ENCODE results near the gene BOLL. TPM values are rescaled to one million over a fixed set of nuclear protein-coding genes. Genes with fewer than 3 reads are reported as not detected.

The BOLL gene
- total RNA-seq, 3 donors from 2014 or later, result 0.29 TPM; not detected in 2

DNA sequence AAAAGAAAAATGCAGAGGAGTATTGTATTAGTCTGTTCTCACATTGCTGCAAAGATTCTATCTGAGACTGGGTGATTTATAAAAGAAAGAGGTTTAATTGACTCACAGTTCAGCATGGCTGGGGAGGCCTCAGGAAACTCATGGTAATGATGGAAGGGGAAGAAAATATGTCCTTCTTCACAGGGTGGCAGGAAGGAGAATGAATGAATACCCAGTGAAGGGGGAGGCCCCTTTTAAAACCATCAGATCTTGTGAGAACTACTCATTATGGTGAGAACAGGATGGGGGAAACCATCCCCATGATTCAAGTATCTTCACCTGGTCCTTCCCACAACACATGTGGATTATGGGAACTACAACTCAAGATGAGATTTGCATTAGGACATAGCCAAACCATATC, 10.2 kb upstream of the BOLL start:
- intact Hi-C loops (cut with DNase I; ENCODE audit: low total_unique reads), result no loop called here
- TF ChIP-seq, protein P1, sequence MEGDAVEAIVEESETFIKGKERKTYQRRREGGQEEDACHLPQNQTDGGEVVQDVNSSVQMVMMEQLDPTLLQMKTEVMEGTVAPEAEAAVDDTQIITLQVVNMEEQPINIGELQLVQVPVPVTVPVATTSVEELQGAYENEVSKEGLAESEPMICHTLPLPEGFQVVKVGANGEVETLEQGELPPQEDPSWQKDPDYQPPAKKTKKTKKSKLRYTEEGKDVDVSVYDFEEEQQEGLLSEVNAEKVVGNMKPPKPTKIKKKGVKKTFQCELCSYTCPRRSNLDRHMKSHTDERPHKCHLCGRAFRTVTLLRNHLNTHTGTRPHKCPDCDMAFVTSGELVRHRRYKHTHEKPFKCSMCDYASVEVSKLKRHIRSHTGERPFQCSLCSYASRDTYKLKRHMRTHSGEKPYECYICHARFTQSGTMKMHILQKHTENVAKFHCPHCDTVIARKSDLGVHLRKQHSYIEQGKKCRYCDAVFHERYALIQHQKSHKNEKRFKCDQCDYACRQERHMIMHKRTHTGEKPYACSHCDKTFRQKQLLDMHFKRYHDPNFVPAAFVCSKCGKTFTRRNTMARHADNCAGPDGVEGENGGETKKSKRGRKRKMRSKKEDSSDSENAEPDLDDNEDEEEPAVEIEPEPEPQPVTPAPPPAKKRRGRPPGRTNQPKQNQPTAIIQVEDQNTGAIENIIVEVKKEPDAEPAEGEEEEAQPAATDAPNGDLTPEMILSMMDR (IDR thresholded peaks at IDR 0.05), result no peak
- TF ChIP-seq POLR2AphosphoS5 (IDR thresholded peaks at IDR 0.05), result no peak
- DNase-seq (ENCODE audit: low spot score in 2 of 2), result no peak
- H3K4me3 ChIP-seq, result no peak overlapping the region
- H3K9me3 ChIP-seq, result no peaks in the 10 kb centered on the region
- no peaks in the 10 kb centered on the region for H3K36me3 ChIP-seq
- H3K4me1 ChIP-seq, result no peaks in the 10 kb centered on the region
- H3K27me3 ChIP-seq, result peaks cover 0 to 7% of the 10 kb centered on the region in 2 donors
- no peak overlapping the region for H3K27ac ChIP-seq

DNA sequence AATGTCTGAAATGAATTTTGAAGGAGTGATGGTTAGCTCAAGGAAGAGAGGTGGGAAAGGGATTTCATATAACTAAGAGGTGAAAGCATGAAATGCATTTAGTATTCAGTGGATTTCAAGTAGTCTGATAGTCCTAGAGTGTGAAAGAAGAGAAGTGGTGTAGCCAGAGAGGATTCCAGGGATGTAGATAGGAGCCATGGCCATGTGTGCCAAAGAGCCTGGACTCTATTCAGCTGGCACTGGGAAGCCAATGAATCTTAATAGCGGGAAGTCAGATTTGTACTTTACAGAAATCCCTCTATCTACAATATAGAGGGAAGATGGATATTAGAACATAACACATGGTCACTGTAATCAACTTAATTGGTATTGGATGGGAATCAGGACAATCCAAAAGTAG, 8.3 kb upstream of the BOLL start:
- H3K36me3 ChIP-seq, result no peaks in the 10 kb centered on the region
- H3K4me3 ChIP-seq, result no peak overlapping the region
- no peaks in the 10 kb centered on the region for H3K9me3 ChIP-seq
- H3K27ac ChIP-seq, result no peak overlapping the region
- no peaks in the 10 kb centered on the region for H3K4me1 ChIP-seq
- TF ChIP-seq POLR2AphosphoS5 (IDR thresholded peaks at IDR 0.05) (no peak), POLR2A (IDR thresholded peaks at IDR 0.05) (no peak)
- TF ChIP-seq, protein P1 (IDR thresholded peaks at IDR 0.05), result no peak
- no peak for DNase-seq (ENCODE audit: low spot score in 2 of 2)
- peaks cover 0 to 7% of the 10 kb centered on the region in 2 donors for H3K27me3 ChIP-seq
- intact Hi-C loops (cut with DNase I; ENCODE audit: low total_unique reads), result no loop called here

DNA sequence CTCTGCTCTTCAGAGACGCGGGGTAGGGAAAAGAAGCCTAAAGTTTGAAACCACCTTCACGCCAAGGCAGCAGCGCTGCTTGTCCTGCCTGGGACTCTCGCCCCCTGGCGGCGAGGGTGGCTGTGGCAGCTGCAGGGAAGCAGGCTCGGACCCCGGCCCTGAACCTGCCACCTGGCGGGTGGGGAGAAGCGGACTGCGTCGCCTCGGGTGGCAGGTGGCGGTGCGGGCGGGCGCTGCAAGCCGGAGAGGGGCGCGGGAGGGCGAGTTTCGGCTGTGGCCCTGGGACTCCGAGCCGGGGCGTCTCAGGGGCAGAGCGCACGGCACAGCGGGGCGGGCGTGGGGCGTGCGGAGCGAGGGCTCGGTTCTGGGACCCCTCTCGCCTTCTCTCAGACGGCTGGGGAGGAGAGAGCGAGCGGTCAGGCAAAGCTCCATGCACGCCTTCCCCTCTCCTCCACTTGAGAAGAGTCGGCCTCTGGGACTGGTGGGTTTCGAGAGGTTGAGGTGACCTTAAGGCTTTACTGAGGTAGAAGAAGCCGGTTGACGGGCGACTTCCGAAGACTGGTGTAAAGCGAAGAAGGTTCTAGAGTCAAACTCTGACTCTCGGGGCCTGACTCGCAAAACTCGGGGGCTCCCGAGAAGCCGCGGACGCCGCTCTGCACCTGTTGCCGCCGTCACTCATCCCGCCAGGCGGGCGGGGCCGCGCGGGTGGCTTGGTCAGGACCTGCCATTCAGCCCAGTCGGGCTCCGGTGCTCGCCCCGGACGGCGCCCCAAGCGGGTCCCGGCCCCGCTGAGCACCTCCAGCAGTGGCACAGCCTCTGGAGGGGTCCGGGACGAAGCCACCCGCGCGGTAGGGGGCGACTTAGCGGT, 1.1 kb upstream of the BOLL start:
- H3K36me3 ChIP-seq, result no peaks in the 10 kb centered on the region
- no peaks in the 10 kb centered on the region for H3K9me3 ChIP-seq
- peak overlapping the region; percentile 7 to 63 (median 42) for H3K4me3 ChIP-seq
- intact Hi-C loops (cut with DNase I; ENCODE audit: low total_unique reads), result no loop called here
- DNase-seq (ENCODE audit: low spot score in 2 of 2), result no peak
- H3K27ac ChIP-seq, result no peak overlapping the region
- H3K4me1 ChIP-seq, result no peaks in the 10 kb centered on the region
- peaks cover 6 to 19% of the 10 kb centered on the region in 2 donors for H3K27me3 ChIP-seq
- TF ChIP-seq, protein P1 (IDR thresholded peaks at IDR 0.05), result peak in 1 of 3 donors; percentile 26
- no peak for TF ChIP-seq POLR2AphosphoS5 (IDR thresholded peaks at IDR 0.05)

DNA sequence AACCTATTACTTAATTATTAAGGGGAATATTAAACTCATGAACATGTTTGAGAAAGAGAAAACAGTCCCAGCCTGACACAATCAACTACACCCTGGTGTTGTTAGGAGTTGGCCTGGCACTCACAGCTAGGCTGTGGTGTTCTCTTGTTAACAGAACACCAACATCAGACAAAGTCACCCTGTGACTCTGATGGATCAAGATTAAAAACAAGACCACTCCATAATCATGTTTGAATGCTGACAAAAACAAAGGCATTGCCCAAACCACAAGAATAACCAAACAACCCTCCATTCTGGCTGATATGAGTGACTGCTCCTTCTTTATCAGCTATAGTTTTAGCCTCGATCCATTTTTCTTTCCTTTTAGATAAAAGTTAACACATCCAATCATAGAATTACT, 3.0 kb downstream of the BOLL start:
- Histone ChIP-seq H3K27me3 (peaks cover 6 to 14% of the 10 kb centered on the region in 2 donors), H3K4me3 (no peak overlapping the region), H3K27ac (no peak overlapping the region), H3K36me3 (no peaks in the 10 kb centered on the region), H3K4me1 (no peaks in the 10 kb centered on the region), H3K9me3 (no peaks in the 10 kb centered on the region)
- DNase-seq (ENCODE audit: low spot score in 2 of 2), result no peak
- intact Hi-C loops (cut with DNase I; ENCODE audit: low total_unique reads), result no loop called here
- no peak for TF ChIP-seq POLR2AphosphoS5 (IDR thresholded peaks at IDR 0.05)
- TF ChIP-seq POLR2A (IDR thresholded peaks at IDR 0.05), result no peak
- TF ChIP-seq, protein P1 (IDR thresholded peaks at IDR 0.05), result no peak

DNA sequence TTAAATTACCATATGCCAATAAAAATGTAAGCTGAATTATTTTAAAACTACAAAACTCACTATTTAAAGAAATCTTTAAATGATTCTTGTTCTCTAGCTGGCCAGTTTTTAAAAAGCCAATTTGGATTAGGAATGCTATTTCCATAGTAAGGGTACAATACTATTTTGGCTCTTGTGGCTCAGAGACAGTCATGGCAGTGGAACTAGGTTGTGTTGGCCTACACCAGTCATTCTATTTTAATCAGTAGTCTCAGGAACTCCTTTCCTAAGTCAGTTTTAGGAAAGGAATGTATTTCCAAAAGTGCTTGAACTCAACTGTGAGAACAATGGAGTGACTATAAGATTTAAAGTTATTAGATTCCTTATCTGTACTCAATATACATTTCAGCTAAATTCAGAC, 5.9 kb downstream of the BOLL start:
- H3K4me1 ChIP-seq, result no peaks in the 10 kb centered on the region
- intact Hi-C loops (cut with DNase I; ENCODE audit: low total_unique reads), result no loop called here
- TF ChIP-seq POLR2AphosphoS5 (IDR thresholded peaks at IDR 0.05) (no peak), POLR2A (IDR thresholded peaks at IDR 0.05) (no peak)
- TF ChIP-seq, protein P1 (IDR thresholded peaks at IDR 0.05), result no peak
- no peak overlapping the region for H3K4me3 ChIP-seq
- no peak overlapping the region for H3K27ac ChIP-seq
- H3K9me3 ChIP-seq, result no peaks in the 10 kb centered on the region
- H3K36me3 ChIP-seq, result no peaks in the 10 kb centered on the region
- DNase-seq (ENCODE audit: low spot score in 2 of 2), result no peak
- H3K27me3 ChIP-seq, result no peaks in the 10 kb centered on the region

All from breast epithelium (tissue), 4 donors.